Measurements from ENCODE around the gene BEAN1.

The BEAN1 gene

GRCh38 chr16:66419527-66419926 is 7.6 kb upstream of the BEAN1 start:
- DNase-seq: no peak

DNA sequence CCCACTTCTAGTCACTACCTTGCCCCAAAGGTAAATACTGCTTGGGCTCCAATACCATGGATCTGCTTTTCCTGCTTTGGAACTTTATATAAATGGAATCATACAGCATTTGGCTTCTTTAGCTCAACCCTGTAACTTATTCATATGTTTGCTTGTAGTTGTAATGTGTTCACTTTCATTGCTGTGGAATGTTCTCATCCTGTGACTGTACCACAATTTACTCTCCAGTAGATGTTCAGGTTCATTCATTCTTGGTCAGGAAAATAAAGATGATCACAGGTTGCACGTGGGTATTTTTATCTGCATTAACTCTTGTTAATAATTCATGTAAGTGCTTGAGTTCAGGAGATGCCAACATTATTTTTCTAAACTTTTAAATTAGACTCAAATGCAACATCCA is 6.7 kb upstream of the BEAN1 start:
- DNase-seq: no peak

- DNase-seq: no peak
Observed at GRCh38 chr16:66421891-66422290, 5.2 kb upstream of the BEAN1 start.

GRCh38 chr16:66422366-66422765 is 4.7 kb upstream of the BEAN1 start:
- peak; percentile 44 to 66 (median 54) for DNase-seq

DNA sequence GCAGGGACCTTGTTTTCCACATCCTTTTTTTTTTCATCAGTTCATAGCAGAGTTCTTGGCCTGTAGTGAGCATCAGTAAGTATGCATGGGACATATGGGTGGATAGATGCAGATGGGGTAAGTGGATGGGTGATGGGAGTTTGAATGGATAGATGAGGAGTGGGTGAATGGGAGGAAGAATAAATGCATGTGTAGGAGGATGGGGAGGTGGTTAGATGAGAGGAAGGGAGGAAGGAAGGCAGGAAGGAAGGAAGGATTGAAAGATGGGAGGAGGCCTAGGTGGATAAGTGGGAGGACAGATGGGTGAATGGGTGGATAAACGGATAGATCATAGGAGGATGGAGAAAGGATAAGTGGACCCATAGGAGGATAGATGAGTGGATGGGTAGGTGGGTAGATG is 3.9 kb upstream of the BEAN1 start:
- no peak for DNase-seq

- no peak for DNase-seq
Observed at GRCh38 chr16:66425651-66426050, 1.4 kb upstream of the BEAN1 start.

- DNase-seq: peak in 2 of 4 experiments; percentile 21 to 50
Observed at GRCh38 chr16:66426112-66427035, 721 bp upstream of the BEAN1 start.

DNA sequence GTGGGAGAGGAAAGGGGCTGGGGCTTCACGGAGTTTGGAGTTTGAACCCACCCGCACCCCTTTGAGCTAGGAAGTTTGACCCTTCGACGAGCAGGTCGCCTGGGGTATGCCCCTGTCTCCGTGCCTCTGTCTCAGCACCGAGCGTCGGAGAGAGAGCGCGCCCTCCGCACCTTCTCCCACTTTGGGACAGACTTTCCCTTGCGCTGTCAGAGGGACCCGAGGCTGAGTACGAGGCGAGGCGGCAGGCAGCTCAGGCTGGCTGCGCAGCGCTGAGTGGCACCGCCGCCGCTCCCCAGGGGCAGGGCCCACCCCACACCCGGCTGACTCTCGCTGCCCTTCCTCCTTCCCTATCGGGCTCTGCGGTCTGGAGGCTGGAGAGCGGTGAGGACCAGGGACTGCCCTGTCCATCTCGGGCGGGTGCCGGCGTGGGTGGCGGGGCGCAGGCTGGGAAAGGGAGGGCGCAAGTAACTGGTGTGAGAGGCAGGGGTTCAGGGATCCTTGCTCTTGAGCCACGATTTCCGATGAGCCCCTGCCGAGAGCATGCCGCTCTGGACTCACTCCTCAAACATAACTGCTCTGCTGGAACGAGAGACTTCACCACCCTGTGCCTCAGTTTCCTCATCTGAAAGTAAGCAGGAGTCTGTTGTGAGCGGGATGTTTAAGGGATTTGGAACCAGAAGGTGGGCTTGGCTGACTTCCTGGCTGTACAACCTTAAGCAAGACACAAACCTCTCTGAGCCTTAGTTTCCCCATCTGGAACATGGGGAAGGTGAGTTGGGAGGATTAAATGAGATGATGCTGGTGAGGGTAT is 981 bp downstream of the BEAN1 start:
- DNase-seq: peak; percentile 30 to 62 (median 50)

- DNase-seq: no peak
Observed at GRCh38 chr16:66428682-66429251, 1.7 kb downstream of the BEAN1 start.

DNA sequence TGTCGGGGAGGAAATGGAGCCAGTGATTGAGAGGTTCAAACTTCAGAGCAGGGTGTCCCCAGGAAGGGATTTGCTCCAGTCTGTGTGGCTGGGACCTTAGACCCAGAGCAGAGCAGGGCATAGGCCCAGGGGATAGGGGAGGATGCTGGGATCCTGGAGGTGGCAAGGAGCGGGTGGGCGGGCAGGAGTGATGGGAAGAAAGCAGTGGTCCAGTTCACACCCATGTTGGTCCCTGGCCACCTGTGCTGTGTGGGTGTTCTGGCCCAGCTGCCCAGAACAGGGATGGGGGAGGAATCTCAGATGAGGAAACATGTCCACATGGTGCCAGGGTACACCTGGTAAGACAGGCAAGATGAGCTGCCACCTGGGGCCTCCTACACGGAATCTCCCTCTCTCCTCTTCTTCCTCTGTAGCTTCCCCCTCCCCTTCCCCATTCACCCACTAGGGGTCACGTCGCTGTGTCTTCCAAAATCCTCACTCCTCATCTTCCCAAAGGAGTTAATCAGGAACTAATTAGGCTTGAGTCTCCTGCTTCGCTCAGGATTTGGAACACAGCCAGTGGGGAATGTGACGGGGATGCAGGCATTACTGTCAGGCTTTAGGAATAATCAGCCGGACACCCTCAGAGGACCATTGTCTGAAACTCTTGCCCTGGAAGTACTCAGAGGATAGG is 2.3 kb downstream of the BEAN1 start:
- no peak for DNase-seq

DNA sequence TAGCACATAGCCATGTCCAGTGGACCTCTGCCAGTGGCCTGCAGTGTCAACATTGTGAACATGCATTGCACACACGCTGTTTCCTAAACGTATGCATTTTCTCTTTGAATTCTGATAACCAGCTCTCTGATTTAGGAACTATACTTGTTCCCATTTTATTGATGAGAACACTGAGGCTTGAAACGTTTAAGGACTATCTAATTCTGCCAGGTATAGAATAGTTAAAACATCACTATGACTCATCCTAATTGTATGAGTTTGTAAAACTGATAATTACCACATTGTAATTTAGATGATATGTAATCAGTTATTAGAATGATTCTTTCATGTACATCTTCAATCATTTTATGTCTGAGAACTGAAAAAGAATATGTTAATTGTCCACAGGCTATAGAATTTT is 3.1 kb downstream of the BEAN1 start:
- no peak for DNase-seq

DNA sequence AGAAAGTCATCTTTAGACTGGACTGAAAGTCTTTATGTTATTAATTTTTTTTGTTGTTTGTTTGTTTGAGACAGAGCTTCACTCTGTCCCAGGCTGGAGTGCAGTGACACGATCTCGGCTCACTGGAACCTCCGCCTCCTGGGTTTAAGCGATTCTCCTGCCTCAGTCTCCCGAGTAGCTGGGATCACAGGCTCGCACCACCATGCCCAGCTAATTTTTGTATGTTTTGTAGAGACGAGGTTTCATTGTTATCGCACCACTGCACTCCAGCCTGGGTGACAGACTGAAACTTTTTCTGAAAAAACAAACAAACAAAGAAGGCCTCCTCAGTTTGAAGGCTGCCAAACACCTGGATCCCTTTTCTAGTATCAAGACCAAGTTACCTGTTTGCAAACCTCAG is 4.7 kb downstream of the BEAN1 start:
- DNase-seq: no peak

DNA sequence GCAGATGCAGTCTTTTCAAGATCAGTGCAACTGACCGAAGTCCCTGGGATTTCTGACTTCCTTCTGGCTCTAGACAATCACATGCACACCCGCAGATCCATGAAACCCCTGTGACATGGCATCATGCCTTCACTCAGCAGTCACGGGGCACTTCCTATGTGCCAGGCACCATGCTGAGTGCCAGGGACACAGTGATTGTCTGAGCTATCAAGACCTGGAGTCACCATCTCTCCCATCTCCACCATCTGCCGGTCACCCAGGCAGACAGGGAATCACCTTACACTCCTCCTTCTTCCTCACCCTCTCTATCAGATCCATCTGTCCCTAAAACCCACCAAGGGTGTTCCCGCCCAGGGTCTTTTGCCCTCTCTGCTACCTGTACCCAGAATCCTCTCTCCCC is 5.3 kb downstream of the BEAN1 start:
- DNase-seq: no peak

- DNase-seq: no peak
Observed at GRCh38 chr16:66434619-66435430, 7.7 kb downstream of the BEAN1 start.

DNA sequence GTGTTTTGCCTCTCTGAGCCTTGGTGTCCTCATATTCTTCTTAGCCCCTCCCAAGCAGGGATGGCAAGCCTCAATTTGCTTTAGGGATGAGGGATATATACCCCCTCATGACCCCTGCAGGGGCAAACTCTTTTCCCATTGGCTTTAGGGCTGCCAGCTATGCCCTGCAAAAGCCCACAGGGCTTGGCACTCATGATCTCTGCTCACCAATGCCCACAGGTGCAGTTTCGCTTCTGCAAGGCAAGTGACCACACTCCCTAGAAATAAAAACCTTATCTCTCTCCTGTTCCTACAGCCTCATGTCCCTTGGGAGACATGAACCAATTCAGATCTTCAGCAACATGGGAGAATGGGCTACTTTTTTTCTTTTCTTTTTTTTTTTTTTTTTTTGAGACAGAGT is 8.8 kb downstream of the BEAN1 start:
- no peak for DNase-seq

DNA sequence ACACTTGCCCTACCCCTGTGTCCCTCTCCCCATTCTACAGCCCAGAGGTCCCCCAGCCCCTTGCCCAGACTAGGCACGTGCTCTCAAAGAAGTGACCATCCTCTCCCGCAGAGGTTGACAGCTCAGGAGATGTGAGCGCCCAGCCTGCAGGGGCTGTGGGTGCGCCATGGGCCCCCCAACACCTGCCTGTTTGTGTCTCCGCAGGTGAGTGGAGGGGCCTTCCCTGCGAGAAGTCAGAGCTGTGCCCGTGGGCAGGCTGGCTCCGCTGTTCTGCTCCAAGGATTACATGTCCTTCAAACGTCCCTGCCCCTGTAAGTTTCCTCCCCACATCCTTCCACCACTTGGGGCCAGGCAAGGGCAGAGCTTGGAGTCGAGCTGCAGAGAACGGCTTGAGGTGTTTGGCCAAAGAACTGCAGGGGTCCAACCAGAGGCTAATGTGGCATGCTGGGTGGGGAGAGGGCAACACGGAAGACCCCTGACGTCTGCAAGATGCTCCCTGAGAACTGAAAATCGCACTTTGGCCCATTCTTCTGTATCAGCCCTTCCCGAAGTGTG is 10.4 kb downstream of the BEAN1 start:
- no peak for DNase-seq

DNA sequence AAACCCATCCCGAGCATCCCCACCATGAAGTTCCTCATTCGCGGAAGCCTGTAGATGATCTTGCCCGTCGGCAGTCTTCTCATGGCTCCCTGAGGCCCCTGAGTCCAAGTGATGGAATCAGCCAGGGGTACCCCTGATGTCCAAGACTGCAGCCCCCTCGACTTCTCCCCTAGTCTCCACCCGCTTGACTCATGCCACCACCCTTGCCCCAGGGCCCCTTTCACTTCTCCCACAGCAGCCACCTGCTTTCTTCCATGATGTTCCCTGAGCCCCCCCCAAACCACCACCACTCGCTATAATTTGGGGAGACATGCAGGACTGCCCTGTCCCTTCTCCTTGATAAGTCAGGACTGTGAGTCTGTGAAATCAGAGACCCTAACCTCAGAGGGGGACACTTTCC is 11.4 kb downstream of the BEAN1 start:
- no peak for DNase-seq

- DNase-seq: no peak
Observed at GRCh38 chr16:66439051-66439730, 12.1 kb downstream of the BEAN1 start.

- DNase-seq: no peak
Observed at GRCh38 chr16:66440271-66440802, 13.2 kb downstream of the BEAN1 start.

GRCh38 chr16:66440970-66441369 is 13.9 kb downstream of the BEAN1 start:
- no peak for DNase-seq
